ENCODE measurements around the gene TMX4. TPM values are rescaled to one million over a fixed set of nuclear protein-coding genes. Genes with fewer than 3 reads are reported as not detected.

The TMX4 gene
- total and polyA plus RNA-seq, 12 donors: 26.7 to 169 (median 115) TPM

DNA sequence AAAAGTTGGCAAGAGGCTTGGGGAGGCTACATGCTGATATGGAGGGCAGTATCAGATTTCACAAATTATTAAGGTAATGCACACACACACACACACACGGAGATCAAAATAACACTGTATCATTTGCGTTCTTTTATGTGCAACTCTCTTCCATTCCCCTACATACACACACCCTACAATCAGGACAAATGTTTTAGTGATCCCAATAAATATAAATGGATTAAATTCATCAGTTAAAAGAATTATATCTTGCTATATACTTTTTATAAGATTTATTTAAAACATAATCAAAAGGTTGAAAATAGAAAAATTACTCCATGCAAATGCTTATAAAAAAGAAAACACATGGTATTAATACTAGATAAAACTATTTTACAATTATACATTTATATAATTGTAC lies 25.9 kb downstream of the TMX4 start:
- Histone ChIP-seq H3K4me3 (no peak overlapping the region), H3K27me3 (no peaks in the 10 kb centered on the region), H3K36me3 (peaks cover 0 to 92% (median 41%) of the 10 kb centered on the region in 9 donors), H3K27ac (no peak overlapping the region), H3K9me3 (peaks cover 0 to 18% (median 12%) of the 10 kb centered on the region in 11 donors), H3K4me1 (no peaks in the 10 kb centered on the region)
- TF ChIP-seq CTCF (IDR thresholded peaks at IDR 0.05): no peak
- 95% methylated on average over 2 of the region's 2 CpGs for WGBS, 2 donors
- ATAC-seq (no peak), DNase-seq (no peak)
- intact Hi-C loops (cut with DNase I): no loop called here

- Histone ChIP-seq H3K4me1 (no peaks in the 10 kb centered on the region), H3K4me3 (no peak overlapping the region), H3K9me3 (peaks cover 0 to 18% (median 12%) of the 10 kb centered on the region in 11 donors), H3K36me3 (peaks cover 0 to 87% (median 38%) of the 10 kb centered on the region in 9 donors), H3K27ac (no peak overlapping the region), H3K27me3 (no peaks in the 10 kb centered on the region)
- intact Hi-C loops (cut with DNase I): no loop called here
- no peak for TF ChIP-seq CTCF (IDR thresholded peaks at IDR 0.05)
- ATAC-seq (no peak), DNase-seq (no peak)
- WGBS, 2 donors: 93 to 98% methylated on average over 2 of the region's 2 CpGs
Measured at GRCh38 chr20:7993238-7993637, 26.3 kb downstream of the TMX4 start.

DNA sequence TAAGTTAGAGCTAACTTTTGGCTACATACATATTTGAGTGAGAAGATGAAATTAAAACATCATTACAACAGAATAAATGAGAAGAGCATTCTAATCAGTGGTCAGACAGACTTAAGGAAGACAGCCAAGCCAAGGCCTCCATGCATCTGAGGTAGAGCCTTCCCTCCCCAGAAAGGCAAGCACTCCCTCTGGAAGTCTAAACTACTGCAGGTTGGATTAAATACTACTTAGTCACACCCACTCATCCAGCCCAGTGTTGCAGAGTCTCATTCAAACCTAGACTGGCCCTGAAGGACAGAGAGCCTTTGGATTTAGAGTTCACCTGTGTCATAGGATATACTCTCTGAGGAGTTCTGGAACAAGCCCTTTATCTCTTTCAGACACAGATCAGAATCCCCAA lies 29.2 kb downstream of the TMX4 start:
- TF ChIP-seq CTCF (IDR thresholded peaks at IDR 0.05): no peak
- intact Hi-C loops (cut with DNase I): no loop called here
- ATAC-seq: no peak

DNA sequence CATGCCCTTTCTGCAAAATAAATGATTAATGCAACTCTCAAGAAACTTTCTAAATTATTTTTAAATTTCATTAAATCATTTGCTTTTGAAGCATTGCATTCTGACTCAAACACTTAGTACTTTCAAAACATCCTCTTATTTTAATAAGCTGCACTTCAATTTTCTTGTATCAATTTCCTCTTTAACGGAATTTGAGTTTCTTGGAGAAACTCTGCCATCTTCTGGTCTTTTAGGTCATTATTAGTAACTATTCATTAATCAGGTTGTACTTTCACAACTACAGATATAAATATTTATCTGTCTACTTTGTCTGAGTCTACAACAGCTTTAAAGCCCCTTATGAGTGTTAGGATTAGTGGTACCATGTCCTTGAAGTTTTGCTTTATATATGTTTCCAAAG lies 30.2 kb downstream of the TMX4 start:
- no peak overlapping the region for H3K27ac ChIP-seq
- peaks cover 0 to 13% (median 10%) of the 10 kb centered on the region in 11 donors for H3K9me3 ChIP-seq
- H3K27me3 ChIP-seq: no peaks in the 10 kb centered on the region
- no peak for DNase-seq
- 75 to 82% methylated on average over 1 of the region's 1 CpG for WGBS, 2 donors
- no peak overlapping the region for H3K4me3 ChIP-seq
- peak in 3 of 9 donors; percentile 12 to 18 (median 13) for TF ChIP-seq CTCF (IDR thresholded peaks at IDR 0.05)
- H3K36me3 ChIP-seq: peaks cover 0 to 76% (median 9%) of the 10 kb centered on the region in 9 donors
- intact Hi-C loops (cut with DNase I): no loop called here
- peaks cover 0 to 6% (median 0%) of the 10 kb centered on the region in 9 donors for H3K4me1 ChIP-seq
- ATAC-seq: no peak

More for the DNA sequence above, 29.2 kb downstream of the TMX4 start:
- Histone ChIP-seq H3K4me3 (no peak overlapping the region), H3K4me1 (peaks cover 0 to 6% (median 0%) of the 10 kb centered on the region in 9 donors), H3K36me3 (peaks cover 0 to 76% (median 19%) of the 10 kb centered on the region in 9 donors), H3K27ac (no peak overlapping the region), H3K9me3 (peaks cover 0 to 18% (median 12%) of the 10 kb centered on the region in 11 donors), H3K27me3 (no peaks in the 10 kb centered on the region)
- DNase-seq: no peak
